ENCODE results near the gene KMT2A. TPM values are rescaled to one million over a fixed set of nuclear protein-coding genes. Genes with fewer than 3 reads are reported as not detected.

KMT2A gene
- total RNA-seq, 2 donors from 2014 or later, result 76.9 to 78.8 TPM

DNA sequence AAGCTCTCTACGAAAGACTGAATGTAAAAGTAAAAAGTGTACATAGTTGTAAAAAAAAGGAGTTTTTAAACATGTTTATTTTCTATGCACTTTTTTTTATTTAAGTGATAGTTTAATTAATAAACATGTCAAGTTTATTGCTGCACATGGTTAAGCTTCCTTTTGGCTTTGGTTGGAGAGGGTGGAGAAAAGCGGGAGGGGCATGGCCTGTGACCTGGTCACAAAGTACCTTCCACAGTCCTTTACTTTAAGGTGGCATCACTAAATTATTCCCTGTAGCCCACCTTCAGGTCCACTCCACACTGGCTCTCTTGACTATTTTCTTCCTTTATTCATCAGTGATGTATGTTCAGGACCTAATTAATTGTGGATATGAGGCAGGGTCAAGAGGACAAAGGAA, 90.4 kb downstream of the KMT2A start:
- 95 to 100% methylated on average over 1 to 2 of the region's 2 CpGs for WGBS, 2 experiments (ENCODE audit: insufficient coverage in 1 of 2, insufficient read length in 1 of 2)
- Mint-ChIP-seq H3K27ac (no peak overlapping the region), H3K4me3 (no peak overlapping the region), H3K36me3 (ENCODE audit: low read depth) (peaks cover 24% of the 10 kb centered on the region), H3K4me1 (peaks cover 42% of the 10 kb centered on the region), H3K27me3 (ENCODE audit: insufficient read depth) (no peaks in the 10 kb centered on the region), H3K9me3 (no peaks in the 10 kb centered on the region)
- Histone ChIP-seq H3K4me3 (ENCODE audit: low read length) (no peak overlapping the region), H3K27me3 (ENCODE audit: control insufficient read depth, insufficient read depth, low read length, poor library complexity, severe bottlenecking) (no peaks in the 10 kb centered on the region), H3K36me3 (ENCODE audit: control insufficient read depth, insufficient read depth, low read length) (peaks cover 39% of the 10 kb centered on the region), H3K9ac (ENCODE audit: extremely low read depth, low read length, poor library complexity, severe bottlenecking) (no peak overlapping the region), H3K4me1 (ENCODE audit: control insufficient read depth, insufficient read depth, low read length) (peaks cover 8% of the 10 kb centered on the region), H3K27ac (ENCODE audit: low read depth, low read length) (no peak overlapping the region), H3K9me3 (ENCODE audit: control insufficient read depth, low read length) (no peaks in the 10 kb centered on the region)
- TF ChIP-seq, protein P1, sequence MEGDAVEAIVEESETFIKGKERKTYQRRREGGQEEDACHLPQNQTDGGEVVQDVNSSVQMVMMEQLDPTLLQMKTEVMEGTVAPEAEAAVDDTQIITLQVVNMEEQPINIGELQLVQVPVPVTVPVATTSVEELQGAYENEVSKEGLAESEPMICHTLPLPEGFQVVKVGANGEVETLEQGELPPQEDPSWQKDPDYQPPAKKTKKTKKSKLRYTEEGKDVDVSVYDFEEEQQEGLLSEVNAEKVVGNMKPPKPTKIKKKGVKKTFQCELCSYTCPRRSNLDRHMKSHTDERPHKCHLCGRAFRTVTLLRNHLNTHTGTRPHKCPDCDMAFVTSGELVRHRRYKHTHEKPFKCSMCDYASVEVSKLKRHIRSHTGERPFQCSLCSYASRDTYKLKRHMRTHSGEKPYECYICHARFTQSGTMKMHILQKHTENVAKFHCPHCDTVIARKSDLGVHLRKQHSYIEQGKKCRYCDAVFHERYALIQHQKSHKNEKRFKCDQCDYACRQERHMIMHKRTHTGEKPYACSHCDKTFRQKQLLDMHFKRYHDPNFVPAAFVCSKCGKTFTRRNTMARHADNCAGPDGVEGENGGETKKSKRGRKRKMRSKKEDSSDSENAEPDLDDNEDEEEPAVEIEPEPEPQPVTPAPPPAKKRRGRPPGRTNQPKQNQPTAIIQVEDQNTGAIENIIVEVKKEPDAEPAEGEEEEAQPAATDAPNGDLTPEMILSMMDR (conservative IDR thresholded peaks at IDR 0.05), result no peak
- no peak for DNase-seq

DNA sequence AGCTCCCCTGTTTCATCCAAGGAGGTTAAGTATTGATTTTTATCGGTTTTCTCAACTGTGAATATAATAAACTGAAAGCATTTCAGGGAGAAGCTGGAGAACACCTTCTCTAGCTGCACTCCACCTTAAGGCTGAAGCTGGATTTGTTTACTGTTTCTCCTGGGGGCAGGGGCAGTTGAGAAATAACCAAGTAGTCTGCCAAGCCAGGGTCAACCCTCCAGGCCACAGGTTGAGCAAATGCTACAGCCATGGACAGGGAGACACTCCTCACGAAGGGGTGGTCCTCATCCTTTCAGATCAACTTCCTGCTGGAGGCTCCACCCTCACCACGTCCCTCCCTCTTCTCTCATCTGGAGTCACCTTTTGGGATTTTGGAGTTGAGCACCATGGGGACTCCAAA, 90.8 kb downstream of the KMT2A start, which contains the start of gene TTC36:
TTC36 (plus strand) TSS at position 366 of the 400 bp plus-strand sequence; CDS start at position 387, 21 bp downstream.
- peaks cover 42% of the 10 kb centered on the region for H3K4me1 Mint-ChIP-seq
- Histone ChIP-seq H3K9ac (ENCODE audit: extremely low read depth, low read length, poor library complexity, severe bottlenecking) (no peak within 1 kb of the TSS), H3K4me3 (ENCODE audit: low read length) (no peak within 1 kb of the TSS)

DNA sequence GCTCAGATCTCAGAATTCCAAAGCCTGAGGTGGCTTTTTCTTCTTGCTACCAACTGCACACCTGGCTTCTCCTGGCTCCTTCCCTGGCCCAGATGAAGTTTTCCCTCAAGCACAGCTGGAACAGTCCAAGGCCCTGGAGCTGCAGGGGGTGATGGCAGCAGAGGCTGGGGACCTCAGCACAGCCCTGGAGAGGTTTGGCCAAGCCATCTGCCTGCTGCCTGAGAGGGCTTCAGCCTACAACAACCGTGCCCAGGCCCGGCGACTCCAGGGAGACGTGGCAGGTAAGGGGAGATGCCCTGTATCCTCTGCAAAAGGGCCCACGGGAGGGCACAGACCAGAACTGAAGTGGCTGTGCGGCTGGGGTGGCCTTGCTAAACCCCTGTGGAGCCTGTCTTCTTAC, 92.2 kb downstream of the KMT2A start:
- peaks cover 22% of the 10 kb centered on the region for H3K36me3 ChIP-seq (ENCODE audit: control insufficient read depth, insufficient read depth, low read length)
- H3K4me3 ChIP-seq (ENCODE audit: low read length), result no peak overlapping the region
- DNase-seq, result no peak
- peaks cover 36% of the 10 kb centered on the region for H3K4me1 Mint-ChIP-seq
- TF ChIP-seq, protein P1 (conservative IDR thresholded peaks at IDR 0.05), result no peak
- H3K4me1 ChIP-seq (ENCODE audit: control insufficient read depth, insufficient read depth, low read length), result peaks cover 7% of the 10 kb centered on the region
- H3K9me3 Mint-ChIP-seq, result no peaks in the 10 kb centered on the region
- WGBS, 2 experiments (ENCODE audit: insufficient coverage in 1 of 2, insufficient read length in 1 of 2), result 93% methylated on average over 4 to 6 of the region's 6 CpGs
- H3K27me3 Mint-ChIP-seq (ENCODE audit: insufficient read depth), result no peaks in the 10 kb centered on the region
- H3K27ac ChIP-seq (ENCODE audit: low read depth, low read length), result no peak overlapping the region
- H3K9me3 ChIP-seq (ENCODE audit: control insufficient read depth, low read length), result no peaks in the 10 kb centered on the region
- H3K27me3 ChIP-seq (ENCODE audit: control insufficient read depth, insufficient read depth, low read length, poor library complexity, severe bottlenecking), result no peaks in the 10 kb centered on the region
- H3K27ac Mint-ChIP-seq, result no peak overlapping the region
- H3K4me3 Mint-ChIP-seq, result no peak overlapping the region
- H3K36me3 Mint-ChIP-seq (ENCODE audit: low read depth), result peaks cover 15% of the 10 kb centered on the region
- H3K9ac ChIP-seq (ENCODE audit: extremely low read depth, low read length, poor library complexity, severe bottlenecking), result no peak overlapping the region

More for the DNA sequence above, 90.8 kb downstream of the KMT2A start, which contains the start of gene TTC36:
- H3K9me3 ChIP-seq (ENCODE audit: control insufficient read depth, low read length), result no peaks in the 10 kb centered on the region
- 81 to 93% methylated on average over 3 of the region's 3 CpGs for WGBS, 2 experiments (ENCODE audit: insufficient coverage in 1 of 2, insufficient read length in 1 of 2)
- Mint-ChIP-seq H3K27me3 (ENCODE audit: insufficient read depth) (no peaks in the 10 kb centered on the region), H3K27ac (peak within 1 kb of the TSS; percentile 48), H3K9me3 (no peaks in the 10 kb centered on the region), H3K4me3 (no peak within 1 kb of the TSS), H3K36me3 (ENCODE audit: low read depth) (peaks cover 20% of the 10 kb centered on the region)
- TF ChIP-seq, protein P1 (conservative IDR thresholded peaks at IDR 0.05), result no peak
- H3K27ac ChIP-seq (ENCODE audit: low read depth, low read length), result no peak within 1 kb of the TSS
- H3K4me1 ChIP-seq (ENCODE audit: control insufficient read depth, insufficient read depth, low read length), result peaks cover 8% of the 10 kb centered on the region
- no peak for DNase-seq
- peaks cover 35% of the 10 kb centered on the region for H3K36me3 ChIP-seq (ENCODE audit: control insufficient read depth, insufficient read depth, low read length)
- no peaks in the 10 kb centered on the region for H3K27me3 ChIP-seq (ENCODE audit: control insufficient read depth, insufficient read depth, low read length, poor library complexity, severe bottlenecking)
